RCC 7860 (cell line): ENCODE results near the gene RNU5D-1.
"Not testable (repeated sequence)": the region's sequence is repeated elsewhere in the genome, so short reads cannot be mapped to it uniquely, and the experiment has no call there.

Source experiments
- DNase-seq: peaks from one replicate; pipeline ENCODE4 v3.0.0-alpha.2; 2015; ENCODE audit warnings: low spot score
- FAIRE-seq: peaks from 2 replicates; lab custom pipeline; 2012; peaks lifted over from hg19 to GRCh38; lab: Jason Lieb, UNC

RNU5D-1 gene

GRCh38 chr1:44730741-44731512 is at the start of gene RNU5D-1:
TSS of gene RNU5D-1 (minus strand) at chr1:44731170.
- DNase-seq: peak; percentile 99
- no peak for FAIRE-seq

GRCh38 chr1:44780583-44781121 is 49.7 kb upstream of the RNU5D-1 start:
- DNase-seq (no peak), FAIRE-seq (no peak)

- DNase-seq (no peak), FAIRE-seq (no peak)
These were observed 48.0 kb upstream of the RNU5D-1 start for GRCh38 chr1:44778705-44779576.

- no peak for DNase-seq
- FAIRE-seq: no peak
These were observed 47.1 kb upstream of the RNU5D-1 start for GRCh38 chr1:44777969-44778635.

GRCh38 chr1:44777547-44777946 is 46.6 kb upstream of the RNU5D-1 start:
- no peak for DNase-seq
- FAIRE-seq: no peak

- FAIRE-seq: no peak
- DNase-seq: no peak
These were observed 45.7 kb upstream of the RNU5D-1 start for GRCh38 chr1:44776730-44777068.

DNA sequence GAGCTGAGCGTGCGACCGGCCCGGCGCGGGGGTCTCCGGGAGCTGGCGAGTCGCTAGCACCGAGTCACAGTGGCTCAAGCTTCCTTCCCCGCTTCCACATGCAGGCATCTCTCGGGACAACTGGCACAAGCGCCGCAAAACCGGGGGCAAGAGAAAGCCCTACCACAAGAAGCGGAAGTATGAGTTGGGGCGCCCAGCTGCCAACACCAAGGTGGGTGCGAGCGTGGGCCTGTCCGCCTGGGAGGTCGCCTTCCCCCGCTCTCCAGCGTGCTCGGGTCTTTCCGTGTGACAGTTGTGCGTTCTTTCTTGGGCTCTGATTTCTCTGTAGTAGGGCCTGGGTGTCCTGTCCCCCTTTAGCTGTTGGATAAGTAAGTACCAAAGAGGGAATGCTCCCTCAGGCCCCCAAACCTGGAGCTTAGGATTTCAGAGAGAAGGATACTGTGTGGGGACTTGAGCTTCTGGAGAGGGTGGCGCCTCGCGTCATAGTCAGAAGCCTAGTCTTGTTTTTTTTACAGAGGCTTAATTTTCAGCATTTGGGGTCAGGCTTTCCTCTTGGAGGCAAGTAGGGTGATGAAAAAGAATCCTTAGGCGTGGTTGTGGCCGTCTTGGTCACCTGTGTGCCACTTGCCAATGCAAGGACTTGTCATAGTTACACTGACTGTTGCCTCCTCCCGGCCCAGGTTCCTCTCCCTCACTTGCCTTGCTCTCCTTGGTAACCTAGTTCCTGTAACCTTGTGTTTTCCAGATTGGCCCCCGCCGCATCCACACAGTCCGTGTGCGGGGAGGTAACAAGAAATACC is 45.2 kb upstream of the RNU5D-1 start:
- DNase-seq (peak; percentile 33), FAIRE-seq (no peak)

GRCh38 chr1:44775078-44775929 is 44.3 kb upstream of the RNU5D-1 start, which contains the start of gene RPS8:
TSS of gene RPS8 (plus strand) at chr1:44775540. CDS start at chr1:44775597, 57 bp downstream.
- no peak for FAIRE-seq

GRCh38 chr1:44766421-44766820 is 35.5 kb upstream of the RNU5D-1 start:
- FAIRE-seq, DNase-seq: not testable (repeated sequence)

More at GRCh38 chr1:44775078-44775929, 44.3 kb upstream of the RNU5D-1 start, which contains the start of gene RPS8:
- peak; percentile 85 for DNase-seq

- FAIRE-seq (no peak), DNase-seq (no peak)
These were observed 29.9 kb upstream of the RNU5D-1 start for GRCh38 chr1:44760876-44761275.

GRCh38 chr1:44759077-44759476 is 28.1 kb upstream of the RNU5D-1 start:
- no peak for FAIRE-seq
- DNase-seq: no peak

GRCh38 chr1:44757420-44757819 is 26.4 kb upstream of the RNU5D-1 start:
- FAIRE-seq (no peak), DNase-seq (no peak)

GRCh38 chr1:44747878-44748277 is 16.9 kb upstream of the RNU5D-1 start:
- FAIRE-seq (no peak), DNase-seq (no peak)

DNA sequence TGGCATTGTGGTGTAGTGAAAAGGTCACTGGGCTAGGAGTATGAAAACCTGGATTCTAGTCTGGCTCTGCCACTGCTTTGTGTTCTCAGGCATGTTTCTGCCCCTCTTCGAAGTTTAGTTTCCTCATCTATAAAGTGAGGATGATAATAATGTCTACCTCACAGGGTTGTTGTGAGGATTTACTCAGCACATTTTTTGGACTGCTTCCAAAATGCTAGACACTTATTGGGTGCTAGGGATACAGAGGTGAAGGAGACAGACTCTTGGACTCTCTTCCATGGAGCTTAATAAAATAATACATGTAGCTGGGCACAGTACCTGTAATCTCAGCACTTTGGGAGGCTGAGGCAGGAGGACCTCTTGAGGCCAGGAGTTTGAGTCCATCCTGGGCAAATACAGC is 12.2 kb upstream of the RNU5D-1 start:
- no peak for FAIRE-seq
- no peak for DNase-seq

GRCh38 chr1:44740179-44740617 is 9.2 kb upstream of the RNU5D-1 start:
- FAIRE-seq: no peak
- DNase-seq: no peak

GRCh38 chr1:44739307-44740178 is 8.6 kb upstream of the RNU5D-1 start, which contains the start of gene KIF2C:
TSS of gene KIF2C (plus strand) at chr1:44739837. CDS start at chr1:44739933, 96 bp downstream.
- peak; percentile 93 for DNase-seq
- FAIRE-seq: peak; percentile 89

DNA sequence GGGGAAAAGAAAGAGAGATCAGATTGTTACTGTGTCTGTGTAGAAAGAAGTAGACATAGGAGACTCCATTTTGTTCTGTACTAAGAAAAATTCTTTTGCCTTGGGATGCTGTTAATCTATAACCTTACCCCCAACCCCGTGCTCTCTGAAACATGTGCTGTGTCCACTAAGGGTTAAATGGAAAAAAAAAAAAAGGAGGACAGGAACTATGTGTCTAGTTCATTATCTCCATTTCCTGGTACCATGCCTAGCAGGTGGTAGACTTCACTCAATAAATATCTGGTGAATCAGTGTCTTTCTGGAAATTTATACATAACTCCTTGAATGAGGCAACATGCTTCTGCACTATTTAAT is 8.0 kb upstream of the RNU5D-1 start:
- DNase-seq: peak; percentile 23
- not testable (repeated sequence) for FAIRE-seq

- FAIRE-seq (no peak), DNase-seq (no peak)
These were observed 5.0 kb upstream of the RNU5D-1 start for GRCh38 chr1:44735992-44736391.
